ENCODE results near the gene FBXO44. TPM values are rescaled to one million over a fixed set of nuclear protein-coding genes. Genes with fewer than 3 reads are reported as not detected.

Gene FBXO44
- total and polyA plus RNA-seq, 8 donors: 12.1 to 21.1 (median 14.6) TPM

GRCh38 chr1:11691928-11692711, 37.4 kb downstream of the FBXO44 start:
- ATAC-seq (no peak), DNase-seq (no peak)
- intact Hi-C loops (cut with DNase I): no loop called here
- Histone ChIP-seq H3K27ac (no peak overlapping the region), H3K27me3 (peaks cover 40 to 79% of the 10 kb centered on the region in 2 donors), H3K36me3 (no peaks in the 10 kb centered on the region), H3K4me3 (peak overlapping the region in 1 of 2 donors; percentile 16), H3K4me1 (peaks cover 0 to 30% of the 10 kb centered on the region in 2 donors), H3K9me3 (no peaks in the 10 kb centered on the region)
- no peak for TF ChIP-seq CTCF (IDR thresholded peaks at IDR 0.05)

- no peak overlapping the region for H3K27ac ChIP-seq
- H3K4me3 ChIP-seq: no peak overlapping the region
- ATAC-seq: peak; percentile 51
- H3K4me1 ChIP-seq: peaks cover 0 to 30% of the 10 kb centered on the region in 2 donors
- no peaks in the 10 kb centered on the region for H3K36me3 ChIP-seq
- intact Hi-C loops (cut with DNase I): no loop called here
- H3K27me3 ChIP-seq: peaks cover 40 to 69% of the 10 kb centered on the region in 2 donors
- TF ChIP-seq CTCF (IDR thresholded peaks at IDR 0.05): no peak
- H3K9me3 ChIP-seq: no peaks in the 10 kb centered on the region
- no peak for DNase-seq
Observed at GRCh38 chr1:11693024-11693590, 38.4 kb downstream of the FBXO44 start.

GRCh38 chr1:11693917-11694316, 39.2 kb downstream of the FBXO44 start:
- DNase-seq (no peak), ATAC-seq (no peak)
- no peak overlapping the region for H3K27ac ChIP-seq
- peaks cover 0 to 30% of the 10 kb centered on the region in 2 donors for H3K4me1 ChIP-seq
- H3K4me3 ChIP-seq: no peak overlapping the region
- H3K36me3 ChIP-seq: no peaks in the 10 kb centered on the region
- H3K27me3 ChIP-seq: peaks cover 40 to 61% of the 10 kb centered on the region in 2 donors
- H3K9me3 ChIP-seq: no peaks in the 10 kb centered on the region
- intact Hi-C loops (cut with DNase I): no loop called here
- TF ChIP-seq CTCF (IDR thresholded peaks at IDR 0.05): no peak

GRCh38 chr1:11695861-11696260, 41.2 kb downstream of the FBXO44 start:
- H3K27me3 ChIP-seq: peaks cover 35 to 56% of the 10 kb centered on the region in 2 donors
- H3K27ac ChIP-seq: no peak overlapping the region
- no peak for TF ChIP-seq CTCF (IDR thresholded peaks at IDR 0.05)
- no peaks in the 10 kb centered on the region for H3K9me3 ChIP-seq
- DNase-seq: no peak
- no peaks in the 10 kb centered on the region for H3K36me3 ChIP-seq
- intact Hi-C loops (cut with DNase I): no loop called here
- H3K4me3 ChIP-seq: no peak overlapping the region
- no peak for ATAC-seq
- H3K4me1 ChIP-seq: peaks cover 0 to 23% of the 10 kb centered on the region in 2 donors

- no peak for ATAC-seq
- Histone ChIP-seq H3K9me3 (no peaks in the 10 kb centered on the region), H3K4me3 (no peak overlapping the region), H3K27ac (no peak overlapping the region), H3K4me1 (peaks cover 0 to 8% of the 10 kb centered on the region in 2 donors), H3K27me3 (peaks cover 23 to 56% of the 10 kb centered on the region in 2 donors), H3K36me3 (no peaks in the 10 kb centered on the region)
- no peak for DNase-seq
- intact Hi-C loops (cut with DNase I): no loop called here
- no peak for TF ChIP-seq CTCF (IDR thresholded peaks at IDR 0.05)
Observed at GRCh38 chr1:11697188-11697892, 42.7 kb downstream of the FBXO44 start.

All from left lung (tissue), 10 donors.